Measurements from ENCODE around the gene WDFY3.

- TF ChIP-seq EZH2 (IDR thresholded peaks at IDR 0.05; ENCODE audit: insufficient read depth, poor library complexity, severe bottlenecking) (no peak), EZH2phosphoT487 (IDR thresholded peaks at IDR 0.05; ENCODE audit: insufficient read depth, low read depth) (no peak)
These were observed 167.2 kb downstream of the WDFY3 start for GRCh38 chr4:84799318-84799717.

All from GM23248 (cell line).